Vagina (tissue), 2 donors: ENCODE measurements around the gene ANAPC7.

Experiments
- POLR2A ChIP-seq, 2 donors: fragments of 450-650 bp; IDR thresholded peaks; one replicate each; pipeline ENCODE4 v1.6.1; 2017; ENCODE audit warnings: antibody characterized with exemption in 2 of 2, mild to moderate bottlenecking in 2 of 2, moderate library complexity in 2 of 2
- POLR2AphosphoS5 ChIP-seq, 2 donors: sonication (generic); formaldehyde crosslinking; IDR thresholded peaks; one replicate each; pipeline ENCODE4 v1.9.0; 2017; ENCODE audit warnings: antibody characterized with exemption in 2 of 2, mild to moderate bottlenecking in 2 of 2, low read depth in 1 of 2; ENCODE audit not compliant: insufficient read depth in 1 of 2
- TF ChIP-seq, protein P1 (sequence below), 3 experiments: fragments of 450-650 bp in 2 of 3; fragments of 200-600 bp in 1 of 3; sonication (generic) in 1 of 3; IDR thresholded peaks; one replicate each; pipeline ENCODE4 v1.5.1; 2017 to 2019; ENCODE audit warnings: antibody characterized with exemption in 3 of 3, mild to moderate bottlenecking in 2 of 3, moderate library complexity in 2 of 3

DNA sequence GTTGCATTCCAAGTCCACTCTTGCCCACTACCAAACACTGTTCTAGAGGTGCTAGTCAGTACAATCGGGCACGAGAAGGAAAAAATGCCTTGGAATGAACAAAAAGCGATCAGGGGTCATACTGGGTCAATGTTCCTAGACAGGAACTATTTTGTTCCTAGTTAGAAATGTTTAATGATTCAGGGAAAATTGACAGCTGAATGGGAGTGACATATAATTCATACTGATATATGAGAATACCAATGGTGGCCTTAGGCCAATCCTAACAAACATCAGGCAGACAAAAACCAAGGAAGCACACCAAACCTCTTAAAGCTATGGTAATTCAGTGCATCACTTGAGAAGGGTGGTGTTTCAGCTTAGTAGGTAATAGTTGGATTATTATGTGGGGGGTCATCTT is 51.1 kb downstream of the ANAPC7 start:
- no peak for TF ChIP-seq POLR2AphosphoS5 (IDR thresholded peaks at IDR 0.05; ENCODE audit: insufficient read depth in 1 of 2, low read depth in 1 of 2)
- TF ChIP-seq POLR2A (IDR thresholded peaks at IDR 0.05) = no peak
- TF ChIP-seq, protein P1, sequence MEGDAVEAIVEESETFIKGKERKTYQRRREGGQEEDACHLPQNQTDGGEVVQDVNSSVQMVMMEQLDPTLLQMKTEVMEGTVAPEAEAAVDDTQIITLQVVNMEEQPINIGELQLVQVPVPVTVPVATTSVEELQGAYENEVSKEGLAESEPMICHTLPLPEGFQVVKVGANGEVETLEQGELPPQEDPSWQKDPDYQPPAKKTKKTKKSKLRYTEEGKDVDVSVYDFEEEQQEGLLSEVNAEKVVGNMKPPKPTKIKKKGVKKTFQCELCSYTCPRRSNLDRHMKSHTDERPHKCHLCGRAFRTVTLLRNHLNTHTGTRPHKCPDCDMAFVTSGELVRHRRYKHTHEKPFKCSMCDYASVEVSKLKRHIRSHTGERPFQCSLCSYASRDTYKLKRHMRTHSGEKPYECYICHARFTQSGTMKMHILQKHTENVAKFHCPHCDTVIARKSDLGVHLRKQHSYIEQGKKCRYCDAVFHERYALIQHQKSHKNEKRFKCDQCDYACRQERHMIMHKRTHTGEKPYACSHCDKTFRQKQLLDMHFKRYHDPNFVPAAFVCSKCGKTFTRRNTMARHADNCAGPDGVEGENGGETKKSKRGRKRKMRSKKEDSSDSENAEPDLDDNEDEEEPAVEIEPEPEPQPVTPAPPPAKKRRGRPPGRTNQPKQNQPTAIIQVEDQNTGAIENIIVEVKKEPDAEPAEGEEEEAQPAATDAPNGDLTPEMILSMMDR (IDR thresholded peaks at IDR 0.05) = no peak
